ENCODE measurements around the gene CASK.

Gene CASK

GRCh38 chrX:41470706-41471105 is 452.6 kb downstream of the CASK start:
- no peak for DNase-seq (ENCODE audit: low read depth)

- no peak for DNase-seq (ENCODE audit: low read depth)
Measured at GRCh38 chrX:41468647-41469323, 454.6 kb downstream of the CASK start.

All from activated T-cell treated with anti-CD3 and anti-CD28 coated beads for 1 hour (primary cell).